ENCODE data around the gene AUTS2.

Gene AUTS2

DNA sequence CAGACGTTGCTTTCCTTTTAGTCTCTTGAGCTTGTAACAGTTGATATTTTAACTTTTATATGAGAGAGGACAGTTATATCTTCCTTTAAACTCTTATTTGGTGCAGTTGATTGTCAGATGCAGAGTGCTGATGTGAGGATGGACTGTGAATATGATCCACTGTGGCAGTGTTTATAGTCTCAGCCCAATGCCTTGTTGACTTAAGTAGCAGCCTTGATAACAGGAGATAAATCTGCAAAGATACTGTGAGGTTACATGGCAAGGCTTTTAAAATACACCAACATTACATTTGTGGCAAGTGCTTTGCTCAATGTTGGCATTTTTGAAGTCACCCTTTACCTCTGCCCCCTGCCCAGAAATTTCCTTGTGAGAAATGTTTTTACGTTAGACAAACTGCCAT is 206.7 kb downstream of the AUTS2 start:
- Histone ChIP-seq H3K9ac (ENCODE audit: low read length) (no peak overlapping the region; the same call in 1 of the 2 replicates), H3K79me2 (ENCODE audit: insufficient read depth, low read length) (peaks cover 37% of the 10 kb centered on the region), H3K4me2 (ENCODE audit: low read length) (peak overlapping the region; percentile 12; the same call in 1 of the 2 replicates), H3F3A (ENCODE audit: insufficient read depth, low read length) (no peaks in the 10 kb centered on the region), H3K36me3 (ENCODE audit: insufficient read depth, low read length) (no peaks in the 10 kb centered on the region), H3K27me3 (ENCODE audit: insufficient read depth, low read length) (no peaks in the 10 kb centered on the region), H3K4me3 (ENCODE audit: low read depth, low read length, poor library complexity, severe bottlenecking) (no peak overlapping the region), H4K20me1 (ENCODE audit: insufficient read depth, low read length) (no peaks in the 10 kb centered on the region), H3K27ac (ENCODE audit: low read depth, low read length, poor library complexity, severe bottlenecking) (peak overlapping the region; percentile 84), H3K9me3 (ENCODE audit: low read length) (no peaks in the 10 kb centered on the region), H2AFZ (ENCODE audit: low read length) (no peak overlapping the region), H3K9me2 (ENCODE audit: low read depth, low read length) (no peaks in the 10 kb centered on the region), H3K4me1 (ENCODE audit: insufficient read depth, low read length, severe bottlenecking) (peaks cover 76% of the 10 kb centered on the region)
- TF ChIP-seq, protein P1, sequence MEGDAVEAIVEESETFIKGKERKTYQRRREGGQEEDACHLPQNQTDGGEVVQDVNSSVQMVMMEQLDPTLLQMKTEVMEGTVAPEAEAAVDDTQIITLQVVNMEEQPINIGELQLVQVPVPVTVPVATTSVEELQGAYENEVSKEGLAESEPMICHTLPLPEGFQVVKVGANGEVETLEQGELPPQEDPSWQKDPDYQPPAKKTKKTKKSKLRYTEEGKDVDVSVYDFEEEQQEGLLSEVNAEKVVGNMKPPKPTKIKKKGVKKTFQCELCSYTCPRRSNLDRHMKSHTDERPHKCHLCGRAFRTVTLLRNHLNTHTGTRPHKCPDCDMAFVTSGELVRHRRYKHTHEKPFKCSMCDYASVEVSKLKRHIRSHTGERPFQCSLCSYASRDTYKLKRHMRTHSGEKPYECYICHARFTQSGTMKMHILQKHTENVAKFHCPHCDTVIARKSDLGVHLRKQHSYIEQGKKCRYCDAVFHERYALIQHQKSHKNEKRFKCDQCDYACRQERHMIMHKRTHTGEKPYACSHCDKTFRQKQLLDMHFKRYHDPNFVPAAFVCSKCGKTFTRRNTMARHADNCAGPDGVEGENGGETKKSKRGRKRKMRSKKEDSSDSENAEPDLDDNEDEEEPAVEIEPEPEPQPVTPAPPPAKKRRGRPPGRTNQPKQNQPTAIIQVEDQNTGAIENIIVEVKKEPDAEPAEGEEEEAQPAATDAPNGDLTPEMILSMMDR (IDR thresholded peaks at IDR 0.05; ENCODE audit: low read length), result no peak
- TF ChIP-seq EZH2 (IDR thresholded peaks at IDR 0.05; ENCODE audit: borderline replicate concordance, low read length), result no peak

DNA sequence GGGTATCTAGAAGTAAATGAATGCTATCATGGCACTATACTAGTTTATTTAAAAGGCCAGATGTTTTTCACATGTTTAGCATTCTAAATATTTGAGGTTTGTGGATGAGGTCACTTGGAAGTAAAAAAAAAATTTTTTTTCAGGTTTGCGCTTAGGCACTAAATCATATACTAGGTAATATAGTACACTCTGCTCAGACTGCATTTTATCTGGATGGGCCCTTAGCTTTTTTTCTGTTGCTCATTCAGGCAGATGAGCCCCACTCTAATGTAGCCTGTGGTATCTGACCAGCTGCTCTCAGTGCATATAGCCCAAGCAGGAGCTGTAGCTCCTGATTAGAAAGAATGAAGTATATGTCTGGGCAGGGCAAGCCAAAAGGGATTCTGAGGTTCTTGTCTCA is 210.1 kb downstream of the AUTS2 start:
- H3K9me3 ChIP-seq (ENCODE audit: low read length), result no peaks in the 10 kb centered on the region
- no peaks in the 10 kb centered on the region for H3F3A ChIP-seq (ENCODE audit: insufficient read depth, low read length)
- H2AFZ ChIP-seq (ENCODE audit: low read length), result no peak overlapping the region
- H4K20me1 ChIP-seq (ENCODE audit: insufficient read depth, low read length), result no peaks in the 10 kb centered on the region
- peaks cover 49% of the 10 kb centered on the region for H3K79me2 ChIP-seq (ENCODE audit: insufficient read depth, low read length)
- no peaks in the 10 kb centered on the region for H3K27me3 ChIP-seq (ENCODE audit: insufficient read depth, low read length)
- no peak for TF ChIP-seq EZH2 (IDR thresholded peaks at IDR 0.05; ENCODE audit: borderline replicate concordance, low read length)
- TF ChIP-seq, protein P1 (IDR thresholded peaks at IDR 0.05; ENCODE audit: low read length), result no peak
- no peak overlapping the region for H3K4me3 ChIP-seq (ENCODE audit: low read depth, low read length, poor library complexity, severe bottlenecking)
- H3K4me2 ChIP-seq (ENCODE audit: low read length), result no peak overlapping the region
- H3K9me2 ChIP-seq (ENCODE audit: low read depth, low read length), result no peaks in the 10 kb centered on the region
- peaks cover 66% of the 10 kb centered on the region for H3K4me1 ChIP-seq (ENCODE audit: insufficient read depth, low read length, severe bottlenecking)
- no peaks in the 10 kb centered on the region for H3K36me3 ChIP-seq (ENCODE audit: insufficient read depth, low read length)
- H3K27ac ChIP-seq (ENCODE audit: low read depth, low read length, poor library complexity, severe bottlenecking), result no peak overlapping the region
- no peak overlapping the region for H3K9ac ChIP-seq (ENCODE audit: low read length)

DNA sequence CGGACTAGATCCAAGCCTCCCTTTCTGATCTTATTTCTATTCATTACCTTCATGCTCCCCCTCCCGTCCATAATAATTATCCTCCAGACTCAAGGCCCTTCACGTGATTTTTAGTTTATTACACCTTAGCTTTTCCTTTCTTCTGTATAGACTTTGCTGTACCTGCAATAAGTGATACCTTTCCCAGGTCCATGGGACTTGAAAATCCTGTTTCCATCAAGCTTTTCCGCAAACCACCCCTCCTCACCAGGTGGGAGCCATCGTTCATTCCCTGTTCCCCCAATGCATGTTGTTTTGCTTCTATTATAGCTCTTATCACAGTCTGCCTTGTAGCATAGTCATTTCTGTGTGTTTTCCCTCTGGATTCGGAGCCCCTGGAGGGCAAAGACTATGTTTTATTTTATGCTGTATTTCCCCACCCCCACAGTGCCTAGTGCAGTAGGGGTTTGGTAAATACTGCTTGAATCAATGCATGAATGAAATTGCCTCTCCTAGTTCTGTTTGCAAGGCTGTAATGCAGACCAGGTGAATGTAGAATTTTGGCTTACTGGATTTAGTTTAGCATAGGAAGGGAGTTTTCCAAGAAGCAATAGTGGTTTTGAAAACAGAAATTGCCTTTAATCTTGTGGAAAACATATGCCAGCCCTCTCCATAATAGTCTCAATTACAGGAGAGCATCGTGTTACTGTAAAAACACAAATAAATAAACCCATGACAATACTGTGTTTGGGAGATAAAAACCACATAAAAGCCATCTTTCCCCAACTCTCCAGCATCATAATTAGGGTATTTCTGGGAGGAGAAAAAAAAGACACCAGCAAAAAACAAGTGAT is 213.4 kb downstream of the AUTS2 start:
- H4K20me1 ChIP-seq (ENCODE audit: insufficient read depth, low read length), result no peaks in the 10 kb centered on the region
- H3K9ac ChIP-seq (ENCODE audit: low read length), result no peak overlapping the region
- H3K36me3 ChIP-seq (ENCODE audit: insufficient read depth, low read length), result no peaks in the 10 kb centered on the region
- H3F3A ChIP-seq (ENCODE audit: insufficient read depth, low read length), result no peaks in the 10 kb centered on the region
- peaks cover 60% of the 10 kb centered on the region for H3K4me1 ChIP-seq (ENCODE audit: insufficient read depth, low read length, severe bottlenecking)
- no peak overlapping the region for H3K4me2 ChIP-seq (ENCODE audit: low read length)
- TF ChIP-seq EZH2 (IDR thresholded peaks at IDR 0.05; ENCODE audit: borderline replicate concordance, low read length), result no peak
- TF ChIP-seq, protein P1 (IDR thresholded peaks at IDR 0.05; ENCODE audit: low read length), result no peak
- no peaks in the 10 kb centered on the region for H3K27me3 ChIP-seq (ENCODE audit: insufficient read depth, low read length)
- H3K9me3 ChIP-seq (ENCODE audit: low read length), result no peaks in the 10 kb centered on the region
- peaks cover 69% of the 10 kb centered on the region for H3K79me2 ChIP-seq (ENCODE audit: insufficient read depth, low read length)
- no peak overlapping the region for H2AFZ ChIP-seq (ENCODE audit: low read length)
- H3K9me2 ChIP-seq (ENCODE audit: low read depth, low read length), result no peaks in the 10 kb centered on the region
- H3K27ac ChIP-seq (ENCODE audit: low read depth, low read length, poor library complexity, severe bottlenecking), result no peak overlapping the region
- H3K4me3 ChIP-seq (ENCODE audit: low read depth, low read length, poor library complexity, severe bottlenecking), result no peak overlapping the region

All from OCI-LY1 (cell line).